SK-N-DZ (cell line): ENCODE results near the gene WDCP.
A peak's percentile ranks its signal among the peaks of the same experiment; 100 is the strongest.
"Not testable (repeated sequence)": the region's sequence is repeated elsewhere in the genome, so short reads cannot be mapped to it uniquely, and the experiment has no call there.

Source experiments
- DNase-seq: peaks from one replicate; pipeline ENCODE4 v3.0.0-alpha.2; 2015; ENCODE audit warnings: low spot score

The WDCP gene

GRCh38 chr2:24072259-24072658, 25.1 kb upstream of the WDCP start:
- DNase-seq: no peak

- no peak for DNase-seq
Observed at GRCh38 chr2:24065341-24065740, 18.1 kb upstream of the WDCP start.

- DNase-seq: no peak
Observed at GRCh38 chr2:24058564-24059271, 11.5 kb upstream of the WDCP start.

GRCh38 chr2:24055750-24056149, 8.6 kb upstream of the WDCP start:
- DNase-seq: no peak

GRCh38 chr2:24054366-24055010, 7.3 kb upstream of the WDCP start:
- peak; percentile 61 for DNase-seq

GRCh38 chr2:24052951-24053350, 5.8 kb upstream of the WDCP start:
- DNase-seq: no peak

- no peak for DNase-seq
Observed at GRCh38 chr2:24051833-24052232, 4.6 kb upstream of the WDCP start.

- DNase-seq: peak; percentile 38
Observed at GRCh38 chr2:24050041-24050979, 3.1 kb upstream of the WDCP start.

GRCh38 chr2:24049485-24050021, 2.4 kb upstream of the WDCP start, which contains the start of gene FKBP1B:
TSS of gene FKBP1B (plus strand) at chr2:24049741. CDS start at chr2:24049850, 109 bp downstream.
- DNase-seq: peak; percentile 79

GRCh38 chr2:24048769-24049484, 1.7 kb upstream of the WDCP start:
- peak; percentile 28 for DNase-seq

- DNase-seq: no peak
Observed at GRCh38 chr2:24047703-24048033, 477 bp upstream of the WDCP start.

GRCh38 chr2:24046599-24046929, 627 bp downstream of the WDCP start:
- no peak for DNase-seq

GRCh38 chr2:24045511-24046508, 1.4 kb downstream of the WDCP start:
- DNase-seq: no peak

- DNase-seq: not testable (repeated sequence)
Observed at GRCh38 chr2:24043133-24043532, 4.1 kb downstream of the WDCP start.

GRCh38 chr2:24040511-24040910, 6.7 kb downstream of the WDCP start:
- DNase-seq: no peak

- DNase-seq: no peak
Observed at GRCh38 chr2:24038786-24039499, 8.2 kb downstream of the WDCP start.

- DNase-seq: no peak
Observed at GRCh38 chr2:24026233-24026632, 21.0 kb downstream of the WDCP start.

- no peak for DNase-seq
Observed at GRCh38 chr2:24024996-24025663, 22.1 kb downstream of the WDCP start.

- no peak for DNase-seq
Observed at GRCh38 chr2:24024018-24024417, 23.2 kb downstream of the WDCP start.
